GM12801 (cell line): Measurements from ENCODE around the gene PLEKHM3.

ENCODE experiments used
- CTCF ChIP-seq: IDR thresholded peaks from one replicate; pipeline ENCODE4 v1.5.1; 2011; ENCODE audit warnings: control low read depth; ENCODE audit not compliant: insufficient read length; ENCODE audit errors: extremely low read depth

PLEKHM3 gene

DNA sequence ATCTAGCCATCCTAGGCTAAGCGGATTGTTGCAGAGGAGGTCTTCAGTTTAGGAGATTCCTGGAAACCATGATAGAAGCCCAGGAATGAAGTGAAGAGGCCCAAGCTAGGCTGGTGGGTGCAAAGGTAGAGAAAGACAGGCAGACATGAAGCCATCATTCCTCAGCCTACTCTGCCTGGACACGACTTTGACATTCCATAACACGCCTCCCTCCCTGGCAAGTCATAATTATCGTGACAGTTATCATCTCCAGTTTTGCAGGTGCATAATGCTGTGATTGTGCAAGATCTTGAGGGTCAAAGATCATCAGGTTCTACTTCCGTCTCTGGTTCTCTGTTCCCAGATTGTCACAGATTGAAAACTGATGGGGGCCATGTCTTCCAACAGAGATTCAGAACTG is 240.4 kb downstream of the PLEKHM3 start:
- no peak for TF ChIP-seq CTCF

GRCh38 chr2:207783514-207783913 is 241.8 kb downstream of the PLEKHM3 start:
- no peak for TF ChIP-seq CTCF

- TF ChIP-seq CTCF, result no peak
These were observed 242.9 kb downstream of the PLEKHM3 start for GRCh38 chr2:207782238-207783030.

- no peak for TF ChIP-seq CTCF
These were observed 245.8 kb downstream of the PLEKHM3 start for GRCh38 chr2:207779523-207779922.

GRCh38 chr2:207778298-207778882 is 246.9 kb downstream of the PLEKHM3 start:
- no peak for TF ChIP-seq CTCF

DNA sequence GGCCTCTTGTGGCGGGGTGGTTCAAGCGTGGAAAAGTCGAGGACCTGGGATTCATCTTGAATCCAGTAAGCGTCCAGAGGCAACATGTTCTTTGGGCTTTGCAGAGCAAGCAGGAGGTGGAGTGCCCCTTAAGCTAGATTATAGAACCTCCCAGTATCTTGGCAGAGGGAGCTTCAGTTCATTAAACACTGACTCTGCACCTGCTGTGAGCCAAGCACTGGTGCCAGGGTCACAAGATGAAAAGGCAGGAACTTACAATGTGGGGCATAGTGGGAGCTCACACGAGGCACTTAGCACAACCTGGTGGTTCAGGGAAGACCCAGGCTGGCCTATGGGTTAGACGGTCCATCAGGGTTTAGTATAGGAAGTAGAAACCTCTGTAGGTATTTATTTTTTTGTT is 248.2 kb downstream of the PLEKHM3 start:
- TF ChIP-seq CTCF, result no peak

GRCh38 chr2:207775473-207775872 is 249.9 kb downstream of the PLEKHM3 start:
- no peak for TF ChIP-seq CTCF
